HG03103 (cell line): Measurements from ENCODE around the gene ADAM15.

Source experiments
- ATAC-seq: cut with Tn5 transposase; IDR thresholded peaks from one replicate; pipeline ENCODE4 v1.9.1; 2021; ENCODE audit warnings: low read depth; ENCODE audit not compliant: unreplicated experiment

Gene ADAM15

DNA sequence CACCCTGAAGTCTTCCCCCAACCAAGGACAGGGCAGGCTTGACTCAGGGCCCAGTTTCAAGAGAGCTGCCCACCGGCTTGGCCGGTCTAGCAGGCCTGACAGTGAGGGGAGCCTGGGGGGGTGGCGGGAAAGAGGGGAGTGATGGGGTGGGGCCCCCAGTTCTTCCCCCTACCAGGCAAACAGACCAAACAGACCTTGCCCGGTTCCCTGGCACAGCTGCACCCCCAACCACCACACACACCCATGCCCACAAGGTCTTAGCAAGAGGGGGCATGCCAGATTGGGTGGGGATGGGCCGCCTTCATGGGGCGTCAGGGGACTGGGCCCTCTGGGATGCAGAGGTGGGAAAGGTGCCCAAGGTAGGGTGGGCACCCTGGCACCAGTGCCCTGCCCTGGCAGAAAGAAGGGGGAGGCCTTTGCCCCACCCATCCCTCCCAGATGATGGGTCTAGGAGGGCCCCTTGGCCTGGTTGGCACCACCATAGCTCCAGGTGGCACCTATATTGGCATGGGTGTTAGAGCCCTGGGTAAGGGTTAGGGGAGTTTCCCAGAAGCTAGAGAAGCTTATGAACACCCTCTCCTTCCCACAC is 39.6 kb upstream of the ADAM15 start:
- ATAC-seq: no peak

DNA sequence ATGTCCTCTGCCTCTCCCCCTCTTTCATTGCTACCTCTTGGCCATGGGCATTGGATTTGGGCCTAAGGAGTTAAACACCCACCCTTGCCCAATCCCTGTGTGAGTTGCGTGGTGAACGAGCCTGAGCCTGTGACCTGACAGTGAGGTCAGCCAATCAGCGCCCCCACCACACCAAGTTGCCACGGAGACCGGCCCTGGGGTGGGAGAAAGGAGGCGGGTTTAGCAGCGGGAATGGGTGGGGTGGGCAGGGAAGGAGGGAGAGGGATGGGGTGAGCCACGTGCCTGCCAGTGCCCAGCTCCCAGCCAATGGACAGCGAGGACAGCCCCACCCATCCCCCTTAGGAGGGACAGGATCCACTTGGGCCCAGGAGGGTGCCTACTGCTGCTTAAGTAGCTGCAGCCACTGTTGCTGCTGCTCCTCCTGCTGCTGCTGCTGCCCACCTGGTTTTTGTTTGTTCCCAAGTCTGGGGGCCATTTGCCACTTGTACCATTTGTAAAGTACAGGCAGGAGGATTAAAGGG is 39.0 kb upstream of the ADAM15 start:
- ATAC-seq: no peak

DNA sequence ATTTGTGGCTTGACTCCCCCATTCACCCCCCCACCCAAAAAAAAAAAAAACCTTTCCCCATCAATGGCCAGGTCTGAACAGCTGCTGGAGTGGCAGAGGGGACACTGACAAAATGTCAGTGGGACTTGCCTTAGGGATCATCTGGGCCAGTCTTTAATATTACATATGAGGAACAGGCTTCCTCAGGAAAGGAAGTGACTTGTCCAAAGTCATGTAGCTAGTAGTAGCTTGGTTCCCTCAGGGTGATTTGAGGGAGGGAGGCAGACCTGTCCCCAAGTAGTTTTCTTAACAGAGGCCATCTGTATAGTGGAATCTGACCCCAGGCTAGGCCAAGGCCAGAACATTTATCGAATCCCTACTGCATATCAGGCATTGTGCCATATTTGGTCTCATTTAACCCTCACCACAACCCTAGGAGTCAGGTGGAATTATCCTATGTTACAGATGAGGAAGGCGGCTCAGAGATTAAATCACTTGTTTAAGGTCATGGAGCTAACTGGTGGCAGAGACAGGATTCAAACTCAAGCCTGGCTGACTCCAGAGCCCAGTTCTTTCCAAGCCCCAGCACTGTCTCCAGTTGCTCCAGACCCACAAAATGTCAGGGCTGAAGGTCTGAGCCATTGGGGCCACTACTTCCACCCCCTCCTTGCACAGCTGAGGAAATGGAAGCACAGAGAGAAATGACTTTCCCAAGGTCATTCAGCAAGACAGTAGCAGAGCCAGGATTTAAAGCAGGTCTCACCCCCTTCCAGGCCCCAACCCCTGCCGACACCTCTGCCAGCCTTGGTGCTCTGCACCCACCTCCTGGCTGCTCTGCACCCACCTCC is 38.1 kb upstream of the ADAM15 start:
- ATAC-seq: no peak

DNA sequence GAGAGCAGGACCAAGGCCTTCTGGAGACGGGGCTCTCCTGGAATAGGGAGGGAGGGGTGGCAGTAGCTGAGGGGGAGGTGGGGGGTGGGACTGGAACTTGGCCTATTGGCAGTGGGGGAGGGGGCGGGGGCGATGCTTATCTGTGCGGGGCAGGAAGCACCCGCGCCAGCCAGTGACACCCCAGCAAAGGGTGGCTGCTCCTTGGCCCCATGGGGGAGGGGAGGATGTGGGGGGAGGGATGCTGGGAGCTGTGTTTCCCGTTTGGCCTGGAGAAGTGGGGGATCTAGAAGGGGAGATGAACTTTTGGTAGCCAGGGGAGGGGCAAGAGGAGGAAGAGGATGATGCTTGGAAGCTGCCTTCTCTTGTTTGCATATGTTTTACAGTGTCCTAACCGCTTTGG is 37.5 kb upstream of the ADAM15 start:
- no peak for ATAC-seq

DNA sequence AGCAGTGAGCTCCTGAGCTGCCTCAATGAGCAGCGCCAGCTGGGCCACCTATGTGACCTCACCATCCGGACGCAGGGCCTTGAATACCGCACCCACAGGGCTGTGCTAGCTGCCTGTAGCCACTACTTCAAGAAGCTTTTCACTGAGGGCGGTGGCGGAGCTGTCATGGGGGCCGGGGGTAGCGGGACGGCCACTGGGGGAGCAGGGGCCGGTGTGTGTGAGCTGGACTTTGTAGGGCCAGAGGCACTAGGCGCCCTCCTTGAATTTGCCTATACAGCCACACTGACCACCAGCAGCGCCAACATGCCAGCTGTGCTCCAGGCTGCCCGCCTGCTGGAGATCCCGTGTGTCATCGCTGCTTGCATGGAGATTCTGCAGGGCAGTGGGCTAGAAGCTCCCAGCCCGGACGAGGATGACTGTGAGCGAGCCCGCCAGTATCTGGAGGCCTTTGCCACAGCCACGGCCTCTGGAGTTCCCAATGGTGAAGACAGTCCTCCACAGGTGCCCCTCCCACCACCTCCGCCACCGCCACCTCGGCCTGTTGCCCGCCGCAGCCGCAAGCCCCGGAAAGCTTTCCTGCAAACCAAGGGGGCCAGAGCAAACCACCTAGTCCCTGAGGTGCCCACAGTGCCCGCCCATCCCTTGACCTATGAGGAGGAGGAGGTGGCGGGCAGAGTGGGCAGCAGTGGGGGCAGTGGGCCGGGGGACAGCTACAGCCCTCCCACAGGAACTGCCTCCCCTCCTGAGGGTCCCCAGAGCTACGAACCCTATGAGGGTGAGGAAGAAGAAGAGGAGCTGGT is 36.2 kb upstream of the ADAM15 start:
- no peak for ATAC-seq

DNA sequence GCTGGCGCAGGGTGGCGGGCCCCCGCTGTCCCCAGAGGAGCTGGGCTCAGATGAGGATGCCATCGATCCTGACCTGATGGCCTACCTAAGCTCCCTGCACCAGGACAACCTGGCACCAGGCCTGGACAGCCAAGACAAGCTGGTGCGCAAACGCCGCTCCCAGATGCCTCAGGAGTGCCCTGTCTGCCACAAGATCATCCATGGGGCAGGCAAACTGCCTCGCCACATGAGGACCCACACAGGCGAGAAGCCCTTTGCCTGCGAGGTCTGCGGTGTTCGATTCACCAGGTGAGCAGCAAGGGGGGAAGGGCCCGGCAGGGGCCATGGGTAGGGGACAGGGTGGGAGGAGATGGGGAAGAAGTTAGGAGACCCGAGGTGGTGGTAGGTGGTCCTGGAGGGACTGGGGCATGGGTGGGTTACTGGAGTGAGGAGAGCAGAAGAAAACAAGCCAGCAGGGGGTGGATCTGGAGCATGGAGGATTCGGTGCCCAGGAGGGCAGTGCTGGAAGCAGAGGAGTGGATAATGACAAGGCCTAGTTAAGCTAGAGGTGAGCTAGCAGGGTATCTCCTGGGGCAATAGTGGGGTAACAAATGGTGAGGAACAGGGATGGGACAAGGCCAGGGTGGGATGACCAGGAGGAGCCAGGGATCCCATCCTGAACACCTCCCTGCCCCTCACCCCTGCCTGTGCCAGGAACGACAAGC is 35.4 kb upstream of the ADAM15 start:
- ATAC-seq: no peak

DNA sequence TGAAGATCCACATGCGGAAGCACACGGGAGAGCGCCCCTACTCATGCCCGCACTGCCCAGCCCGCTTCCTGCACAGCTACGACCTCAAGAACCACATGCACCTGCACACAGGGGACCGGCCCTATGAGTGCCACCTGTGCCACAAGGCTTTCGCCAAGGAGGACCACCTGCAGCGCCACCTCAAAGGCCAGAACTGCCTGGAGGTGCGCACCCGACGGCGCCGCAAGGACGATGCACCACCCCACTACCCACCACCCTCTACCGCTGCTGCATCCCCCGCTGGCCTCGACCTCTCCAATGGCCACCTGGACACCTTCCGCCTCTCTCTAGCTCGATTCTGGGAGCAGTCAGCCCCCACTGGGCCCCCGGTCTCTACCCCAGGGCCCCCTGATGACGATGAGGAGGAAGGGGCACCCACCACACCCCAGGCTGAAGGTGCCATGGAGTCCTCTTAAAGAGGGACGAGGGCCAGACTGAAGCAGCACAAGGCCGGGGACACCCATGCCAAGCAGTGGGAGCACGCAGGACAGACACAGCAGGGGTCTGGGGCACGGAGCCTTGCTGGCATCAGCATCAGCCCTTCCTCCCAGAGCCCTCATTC is 34.8 kb upstream of the ADAM15 start:
- ATAC-seq: no peak

DNA sequence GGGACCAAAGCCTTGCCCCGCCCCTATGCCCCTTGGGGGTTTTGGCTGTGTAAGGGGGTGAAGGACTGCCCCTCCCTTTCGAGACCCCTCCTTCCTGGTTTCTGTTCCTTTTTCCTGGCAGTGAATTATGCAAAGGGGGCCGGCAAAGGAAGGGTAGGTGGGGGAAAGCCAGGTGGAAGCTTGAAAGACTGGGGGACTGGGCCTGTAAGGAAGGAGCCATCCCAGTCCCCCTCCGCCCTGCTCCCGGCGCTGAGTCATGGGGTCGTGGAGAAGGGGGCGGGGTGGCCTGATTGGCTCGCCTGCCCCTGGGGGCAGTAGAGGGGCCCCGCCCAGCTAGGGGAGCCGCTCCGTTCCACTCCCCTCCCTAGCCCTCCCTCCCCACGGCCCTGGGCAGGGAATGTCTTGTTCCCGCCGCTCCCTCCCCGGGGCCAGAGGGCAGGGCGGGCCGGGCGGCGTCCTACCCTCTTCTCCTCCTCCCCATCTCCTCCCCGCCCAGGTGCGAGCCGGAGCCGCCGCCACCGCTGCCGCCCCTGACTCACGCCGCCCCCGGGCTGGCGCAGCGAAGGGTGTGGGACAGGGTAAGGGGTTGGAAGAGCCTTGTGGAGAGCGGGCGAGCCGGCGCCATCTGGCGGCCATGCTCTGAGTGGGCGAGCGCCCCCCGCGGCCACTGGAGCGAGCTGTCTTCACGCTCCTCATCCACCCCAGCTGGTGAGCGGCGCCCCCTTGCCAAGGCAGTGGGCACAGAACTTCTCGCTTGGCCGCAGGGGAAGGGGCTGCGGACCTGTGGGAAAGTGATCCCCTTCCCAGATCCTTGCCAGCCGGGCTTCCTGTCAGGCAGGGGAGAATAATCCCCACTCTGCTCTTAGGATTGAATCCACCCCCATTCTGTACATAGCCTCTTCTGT is 33.8 kb upstream of the ADAM15 start:
- peak; percentile 78 for ATAC-seq

DNA sequence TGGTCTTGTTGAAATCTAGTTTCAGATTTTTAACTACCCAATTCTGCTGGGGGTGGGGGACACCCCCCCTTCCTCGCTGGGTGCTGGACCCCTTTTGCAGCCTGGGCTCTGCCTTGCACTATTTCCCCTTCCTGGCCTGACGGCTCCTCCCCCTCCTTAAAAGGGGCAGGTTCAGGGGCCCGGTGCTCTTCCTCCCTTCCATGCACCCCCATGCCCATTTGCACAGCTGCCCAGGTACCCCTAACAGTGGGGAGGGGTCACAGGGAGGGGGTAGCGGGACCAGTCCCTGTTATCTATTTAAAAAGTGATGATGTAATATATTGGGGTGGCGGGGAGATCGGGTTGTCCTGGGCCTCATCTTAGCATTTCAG is 33.2 kb upstream of the ADAM15 start:
- ATAC-seq: no peak

DNA sequence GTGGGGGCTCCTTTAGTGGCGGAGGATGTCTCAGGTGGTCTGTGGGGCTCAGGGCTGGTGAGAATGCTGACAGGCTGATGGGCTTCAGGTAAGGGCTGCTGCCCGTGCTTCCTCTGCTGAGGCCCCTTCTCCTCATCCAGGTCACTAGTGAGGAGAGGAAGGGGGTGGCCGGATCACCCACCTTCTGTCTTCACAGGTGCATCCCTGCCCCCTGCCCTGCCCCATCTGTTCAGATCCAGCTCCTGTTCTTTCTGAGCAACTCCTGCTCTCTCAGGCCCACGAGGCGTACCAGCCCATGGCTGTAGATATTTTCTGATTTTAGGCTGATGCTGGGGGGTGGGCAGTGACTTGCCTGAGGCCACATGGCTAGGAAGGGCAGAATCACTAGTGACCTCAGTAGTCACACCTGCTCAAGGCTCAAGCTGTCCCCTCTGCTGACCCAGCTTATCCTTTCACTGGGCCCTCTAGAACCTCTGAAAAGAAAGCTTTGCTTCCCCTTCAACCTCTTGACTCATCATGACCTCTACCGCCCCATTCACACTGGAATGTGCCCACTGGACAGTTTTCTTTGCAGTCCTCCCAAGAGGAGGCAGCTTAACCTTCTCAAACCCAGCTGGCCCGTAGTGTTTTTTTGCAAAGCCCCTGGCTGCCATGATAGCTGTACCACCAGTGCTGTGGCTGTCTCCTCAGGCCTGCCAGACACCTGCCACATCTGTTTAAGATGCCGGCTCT is 32.3 kb upstream of the ADAM15 start:
- ATAC-seq: no peak

DNA sequence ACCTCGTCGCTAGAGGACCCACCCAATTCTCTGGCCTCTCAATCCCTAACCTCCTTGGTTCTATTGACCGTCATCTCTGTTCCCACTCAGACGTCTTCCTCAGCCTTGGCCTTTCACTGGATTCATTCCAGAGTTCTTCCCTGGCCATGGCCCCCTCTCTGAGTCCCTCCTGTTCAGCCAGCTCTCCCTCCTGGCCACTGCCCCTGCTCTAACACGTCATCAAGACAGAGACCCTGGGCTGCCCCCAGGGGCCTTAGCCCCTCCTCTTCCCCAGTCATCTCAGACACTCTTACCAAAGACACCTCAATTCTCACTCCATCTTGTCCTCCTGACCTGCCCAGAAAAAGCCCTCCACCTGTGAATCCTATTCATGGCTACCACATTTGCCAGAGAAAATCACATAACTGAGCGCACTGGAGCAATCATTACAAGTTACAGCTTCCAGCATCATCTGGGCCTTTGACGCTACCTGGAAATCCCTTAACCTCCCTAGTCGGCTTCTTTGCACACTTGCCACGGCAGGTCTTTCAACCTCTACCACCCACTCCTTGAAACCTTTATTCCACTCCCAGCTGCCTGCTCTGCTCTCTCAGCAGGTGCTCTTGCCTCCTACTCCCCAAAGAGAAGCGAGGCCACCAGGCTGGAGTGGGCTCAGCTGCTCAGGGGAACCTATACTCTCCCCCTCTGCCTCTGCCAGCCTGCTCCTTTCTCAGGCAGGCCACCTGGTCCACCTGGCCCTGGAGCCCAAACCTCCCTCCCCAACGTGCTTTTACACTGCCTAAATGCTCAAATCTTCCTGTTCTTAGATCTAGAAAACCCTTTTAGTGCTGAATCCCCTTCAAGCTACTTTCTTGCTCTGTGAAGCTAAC is 31.5 kb upstream of the ADAM15 start:
- no peak for ATAC-seq

DNA sequence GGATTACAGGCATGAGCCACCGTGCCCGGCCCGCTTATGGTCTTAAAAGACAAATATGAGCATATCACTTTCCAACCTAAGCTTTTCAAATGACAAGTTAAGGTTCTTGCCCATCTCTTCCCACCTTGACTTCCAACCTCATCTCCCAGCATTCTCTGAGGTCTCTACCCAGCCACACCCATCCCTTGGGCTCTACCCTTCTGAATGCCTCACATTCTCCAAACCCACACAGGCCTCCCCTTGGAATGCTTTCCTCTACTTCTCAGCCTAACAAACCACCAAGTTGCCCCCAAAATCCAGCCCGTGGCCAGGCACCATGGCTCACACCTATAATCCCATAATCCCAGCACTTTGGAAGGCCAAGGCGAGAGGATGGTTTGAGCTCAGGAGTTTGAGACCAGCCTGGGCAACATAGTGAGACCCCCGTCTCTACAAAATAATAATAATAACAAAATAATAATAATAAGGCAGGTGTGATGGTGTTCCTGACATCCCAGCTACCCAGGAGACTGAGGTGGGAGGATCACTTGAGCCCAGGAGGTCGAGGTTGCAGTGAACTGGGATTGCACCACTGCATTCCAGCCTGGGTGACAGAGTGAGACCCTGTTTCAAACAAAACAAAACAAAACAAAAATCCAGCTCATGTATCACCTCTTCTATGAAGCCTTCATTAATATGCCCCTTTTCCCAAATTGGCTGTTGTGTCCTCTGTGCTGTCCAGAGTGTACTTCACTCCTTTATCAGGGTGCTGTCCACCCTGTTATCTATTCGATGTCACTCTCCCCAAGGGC is 28.8 kb upstream of the ADAM15 start:
- ATAC-seq: no peak

DNA sequence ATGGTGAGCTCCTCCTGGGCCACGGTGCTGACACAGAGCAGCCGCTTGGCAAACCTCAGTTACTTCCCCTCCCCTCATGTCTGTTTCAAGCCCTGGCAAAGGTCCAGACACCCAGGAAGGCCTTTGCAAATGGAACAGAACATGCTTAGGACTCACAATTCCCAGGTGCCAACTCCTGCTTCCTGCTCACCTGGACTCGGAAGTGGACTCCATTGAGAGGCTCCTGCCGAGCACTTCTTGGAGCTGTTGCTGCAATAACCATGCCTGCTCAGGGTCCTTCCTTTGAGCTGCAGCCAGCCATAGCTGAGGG is 28.2 kb upstream of the ADAM15 start:
- no peak for ATAC-seq

DNA sequence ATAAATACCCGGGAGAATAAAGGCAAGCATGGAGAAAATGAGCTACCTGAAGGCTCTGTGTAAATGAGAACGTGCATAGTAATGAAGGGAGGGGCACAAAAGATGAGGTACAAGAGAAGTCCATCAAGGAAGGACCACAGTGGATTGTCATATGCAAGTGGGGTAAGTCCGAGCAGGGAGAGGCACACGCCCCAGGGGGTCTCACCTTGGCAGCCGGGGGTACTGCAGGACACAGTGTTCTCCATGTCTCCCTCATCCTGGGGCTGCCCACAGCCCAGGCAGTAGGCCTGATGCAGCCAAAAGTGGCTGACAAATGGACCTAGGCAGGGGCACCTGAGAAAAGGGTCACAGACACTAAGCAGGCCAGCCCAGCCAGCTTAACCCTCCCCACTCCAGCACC is 27.5 kb upstream of the ADAM15 start:
- ATAC-seq: no peak

DNA sequence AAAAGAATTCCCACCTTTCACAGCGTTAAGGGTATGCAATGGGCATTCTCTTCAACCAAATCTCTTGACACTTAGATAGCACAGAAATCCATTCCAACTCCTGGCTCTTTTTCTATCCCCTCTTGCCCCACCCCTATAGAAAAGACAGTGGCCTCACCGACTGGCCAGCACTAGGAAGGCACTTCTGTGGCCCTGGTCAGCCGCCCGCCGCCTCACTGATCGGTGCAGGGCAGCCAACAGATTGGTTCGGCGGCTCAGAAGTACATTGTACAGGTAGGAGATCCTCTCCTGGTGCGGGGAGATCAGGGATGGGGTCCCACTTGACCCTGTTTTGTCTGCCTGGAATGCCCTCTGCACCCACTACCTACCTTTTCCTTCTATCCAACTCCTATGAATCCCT is 26.8 kb upstream of the ADAM15 start:
- ATAC-seq: no peak

DNA sequence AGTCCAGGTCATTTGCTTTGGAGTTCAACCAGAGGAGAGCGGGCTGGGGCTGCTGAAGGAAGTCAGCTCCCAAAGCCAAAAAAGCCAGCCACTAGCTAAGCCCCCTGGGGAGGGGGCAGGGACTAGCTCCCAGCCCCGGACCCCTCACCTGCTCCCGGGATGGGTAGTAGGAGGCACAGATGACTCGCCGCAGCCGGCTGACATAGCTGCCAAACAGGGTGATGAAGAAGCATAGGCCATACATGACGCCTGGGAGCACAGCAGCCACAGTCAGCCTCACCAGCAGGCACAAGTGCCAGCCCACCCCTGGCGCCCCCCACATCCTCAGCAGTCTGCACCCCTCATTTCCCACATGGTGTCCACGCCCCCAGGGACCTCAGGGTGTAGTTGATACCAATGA is 25.0 kb upstream of the ADAM15 start:
- ATAC-seq: no peak

DNA sequence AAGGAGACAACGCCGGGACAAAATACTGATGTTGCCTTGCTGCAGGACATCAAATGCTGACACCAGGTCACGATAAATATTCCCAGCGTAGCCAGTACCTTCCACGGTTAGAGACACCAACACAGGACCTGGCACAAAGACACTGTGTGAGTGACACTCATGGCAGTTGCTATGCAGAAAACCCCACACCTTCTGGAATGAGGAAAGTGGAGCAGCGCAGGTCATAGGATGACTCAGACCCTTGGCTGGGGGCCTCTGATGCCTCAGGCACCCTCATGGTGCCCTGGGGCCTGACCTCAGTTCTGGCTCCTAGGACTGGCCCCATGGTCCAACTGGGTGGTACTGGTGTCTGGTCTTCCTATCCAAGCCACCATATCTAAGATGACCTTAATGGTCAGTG is 24.5 kb upstream of the ADAM15 start:
- ATAC-seq: no peak
